PFSK-1 (cell line): ENCODE measurements around the gene RFTN1.

Source experiments
- POLR2AphosphoS5 ChIP-seq: IDR thresholded peaks from 2 replicates; pipeline ENCODE4 v1.6.1; 2012; ENCODE audit warnings: low read depth, mild to moderate bottlenecking, control low read depth, low read length, moderate library complexity
- SIN3A ChIP-seq: IDR thresholded peaks from 2 replicates; pipeline ENCODE4 v1.6.1; 2012; ENCODE audit warnings: mild to moderate bottlenecking, low read length, moderate library complexity, borderline replicate concordance; ENCODE audit not compliant: insufficient read depth
- TAF1 ChIP-seq: IDR thresholded peaks from 2 replicates; pipeline ENCODE4 v1.6.1; 2012; ENCODE audit warnings: low read length, control low read depth, borderline replicate concordance; ENCODE audit not compliant: insufficient read depth
- TF ChIP-seq, protein P1 (sequence below), 2 experiments: IDR thresholded peaks; 2 replicates each; pipeline versions ENCODE4 v1.6.1 to v1.8.0; 2011 to 2012; ENCODE audit warnings: low read depth in 2 of 2, low read length in 2 of 2, control low read depth in 1 of 2, inconsistent platforms in 1 of 2, mild to moderate bottlenecking in 1 of 2, moderate library complexity in 1 of 2; ENCODE audit not compliant: insufficient read depth in 1 of 2

DNA sequence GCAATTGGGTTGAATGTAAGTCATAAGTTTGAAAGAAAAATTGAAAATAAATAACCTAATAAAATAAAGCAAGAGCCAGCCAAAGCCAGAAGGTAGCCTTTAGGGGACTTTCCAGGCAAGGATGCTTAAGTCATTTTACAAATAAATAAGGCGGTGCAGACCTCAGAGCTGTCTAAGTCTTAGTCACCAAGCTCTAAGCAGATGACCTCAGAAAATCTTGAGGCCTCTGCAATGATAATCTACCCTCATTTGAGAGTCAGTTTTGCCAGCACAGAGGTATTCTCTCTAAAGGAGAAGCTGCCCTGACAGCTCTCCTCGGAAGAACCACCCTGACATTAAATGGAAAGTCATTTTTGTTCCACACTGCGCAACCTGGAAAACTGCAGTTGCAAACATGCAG is 134.6 kb downstream of the RFTN1 start:
- TF ChIP-seq, protein P1, sequence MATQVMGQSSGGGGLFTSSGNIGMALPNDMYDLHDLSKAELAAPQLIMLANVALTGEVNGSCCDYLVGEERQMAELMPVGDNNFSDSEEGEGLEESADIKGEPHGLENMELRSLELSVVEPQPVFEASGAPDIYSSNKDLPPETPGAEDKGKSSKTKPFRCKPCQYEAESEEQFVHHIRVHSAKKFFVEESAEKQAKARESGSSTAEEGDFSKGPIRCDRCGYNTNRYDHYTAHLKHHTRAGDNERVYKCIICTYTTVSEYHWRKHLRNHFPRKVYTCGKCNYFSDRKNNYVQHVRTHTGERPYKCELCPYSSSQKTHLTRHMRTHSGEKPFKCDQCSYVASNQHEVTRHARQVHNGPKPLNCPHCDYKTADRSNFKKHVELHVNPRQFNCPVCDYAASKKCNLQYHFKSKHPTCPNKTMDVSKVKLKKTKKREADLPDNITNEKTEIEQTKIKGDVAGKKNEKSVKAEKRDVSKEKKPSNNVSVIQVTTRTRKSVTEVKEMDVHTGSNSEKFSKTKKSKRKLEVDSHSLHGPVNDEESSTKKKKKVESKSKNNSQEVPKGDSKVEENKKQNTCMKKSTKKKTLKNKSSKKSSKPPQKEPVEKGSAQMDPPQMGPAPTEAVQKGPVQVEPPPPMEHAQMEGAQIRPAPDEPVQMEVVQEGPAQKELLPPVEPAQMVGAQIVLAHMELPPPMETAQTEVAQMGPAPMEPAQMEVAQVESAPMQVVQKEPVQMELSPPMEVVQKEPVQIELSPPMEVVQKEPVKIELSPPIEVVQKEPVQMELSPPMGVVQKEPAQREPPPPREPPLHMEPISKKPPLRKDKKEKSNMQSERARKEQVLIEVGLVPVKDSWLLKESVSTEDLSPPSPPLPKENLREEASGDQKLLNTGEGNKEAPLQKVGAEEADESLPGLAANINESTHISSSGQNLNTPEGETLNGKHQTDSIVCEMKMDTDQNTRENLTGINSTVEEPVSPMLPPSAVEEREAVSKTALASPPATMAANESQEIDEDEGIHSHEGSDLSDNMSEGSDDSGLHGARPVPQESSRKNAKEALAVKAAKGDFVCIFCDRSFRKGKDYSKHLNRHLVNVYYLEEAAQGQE (IDR thresholded peaks at IDR 0.05; ENCODE audit: insufficient read depth in 1 of 2, low read depth in 2 of 2, low read length in 2 of 2) = no peak
- TF ChIP-seq TAF1 = no peak
- no peak for TF ChIP-seq SIN3A
- no peak for TF ChIP-seq POLR2AphosphoS5
